Neural cell (in vitro differentiated cells): Measurements from ENCODE around the gene HOXA3.

Experiments
- EP300 ChIP-seq: fragments of 450-650 bp; conservative IDR thresholded peaks from 2 replicates; pipeline ENCODE4 v1.6.1; 2014; ENCODE audit warnings: antibody characterized with exemption, mild to moderate bottlenecking, moderate library complexity; ENCODE audit not compliant: poor library complexity, severe bottlenecking
- EZH2 ChIP-seq: fragments of 200-600, 300-800 bp; shearing (Covaris generic), sonication (generic); IDR thresholded peaks from 2 replicates; pipeline ENCODE4 v1.6.1; 2014; ENCODE audit warnings: antibody characterized with exemption, low read length, borderline replicate concordance, mild to moderate bottlenecking; ENCODE audit not compliant: insufficient read depth, poor library complexity, severe bottlenecking
- POLR2AphosphoS5 ChIP-seq: IDR thresholded peaks from 2 replicates; pipeline ENCODE4 v1.6.1; 2012
- RAD21 ChIP-seq: fragments of 450-650 bp; conservative IDR thresholded peaks from 2 replicates; pipeline ENCODE4 v1.6.1; 2014; ENCODE audit warnings: antibody characterized with exemption, mild to moderate bottlenecking, moderate library complexity
- TAF1 ChIP-seq: IDR thresholded peaks from 2 replicates; pipeline ENCODE4 v1.6.1; 2012; ENCODE audit warnings: low read depth
- TF ChIP-seq, protein P1 (sequence below): fragments of 450-650 bp; IDR thresholded peaks from 2 replicates; pipeline ENCODE4 v1.5.1; 2014; ENCODE audit warnings: antibody characterized with exemption, mild to moderate bottlenecking, moderate library complexity; ENCODE audit not compliant: poor library complexity, severe bottlenecking
- TF ChIP-seq, protein P2 (sequence below): IDR thresholded peaks from 2 replicates; pipeline ENCODE4 v1.6.1; 2012; ENCODE audit warnings: borderline replicate concordance

DNA sequence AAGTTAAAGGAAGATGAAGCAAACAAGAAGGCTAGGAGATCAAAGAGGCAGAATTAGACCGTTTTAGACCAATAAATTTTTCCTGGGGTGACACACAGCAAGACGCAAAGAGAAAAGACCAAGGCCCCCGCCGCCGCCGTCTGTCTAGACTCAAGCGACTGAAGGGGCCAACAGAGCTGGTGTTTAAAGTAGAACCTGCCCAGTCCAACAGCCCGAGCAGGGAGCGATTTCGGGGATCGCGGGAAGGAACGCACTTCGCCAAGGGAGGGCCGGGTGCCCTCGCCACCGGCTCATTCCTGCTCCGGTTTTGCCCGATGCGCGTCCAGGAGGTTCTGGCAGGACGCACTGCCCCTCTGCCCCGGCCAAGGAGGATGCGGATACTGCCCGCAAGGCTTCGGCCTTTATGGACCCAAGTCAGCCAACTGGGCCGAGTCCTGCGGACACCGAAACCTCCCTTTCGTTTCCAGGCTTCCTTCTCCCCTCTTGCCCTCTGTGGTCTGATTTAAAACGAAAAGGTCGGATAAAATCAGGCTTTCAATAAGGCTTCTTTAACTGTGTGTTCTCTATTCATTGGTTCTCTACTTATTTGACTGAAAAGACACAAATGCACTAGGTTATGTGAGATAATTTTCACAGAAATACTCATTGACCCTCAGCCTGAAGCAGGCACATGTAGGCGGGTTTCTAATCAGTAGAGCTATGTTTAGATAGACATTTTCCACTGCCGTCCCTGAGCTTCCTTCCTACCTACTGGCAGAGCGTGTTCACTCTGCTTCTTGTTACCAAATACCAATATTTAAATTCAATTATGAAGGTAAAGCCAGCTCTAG lies 6.3 kb upstream of the HOXA3 start:
- TF ChIP-seq EZH2 (no peak), TAF1 (no peak), RAD21 (no peak), EP300 (no peak), POLR2AphosphoS5 (peak; percentile 5)
- TF ChIP-seq, protein P1, sequence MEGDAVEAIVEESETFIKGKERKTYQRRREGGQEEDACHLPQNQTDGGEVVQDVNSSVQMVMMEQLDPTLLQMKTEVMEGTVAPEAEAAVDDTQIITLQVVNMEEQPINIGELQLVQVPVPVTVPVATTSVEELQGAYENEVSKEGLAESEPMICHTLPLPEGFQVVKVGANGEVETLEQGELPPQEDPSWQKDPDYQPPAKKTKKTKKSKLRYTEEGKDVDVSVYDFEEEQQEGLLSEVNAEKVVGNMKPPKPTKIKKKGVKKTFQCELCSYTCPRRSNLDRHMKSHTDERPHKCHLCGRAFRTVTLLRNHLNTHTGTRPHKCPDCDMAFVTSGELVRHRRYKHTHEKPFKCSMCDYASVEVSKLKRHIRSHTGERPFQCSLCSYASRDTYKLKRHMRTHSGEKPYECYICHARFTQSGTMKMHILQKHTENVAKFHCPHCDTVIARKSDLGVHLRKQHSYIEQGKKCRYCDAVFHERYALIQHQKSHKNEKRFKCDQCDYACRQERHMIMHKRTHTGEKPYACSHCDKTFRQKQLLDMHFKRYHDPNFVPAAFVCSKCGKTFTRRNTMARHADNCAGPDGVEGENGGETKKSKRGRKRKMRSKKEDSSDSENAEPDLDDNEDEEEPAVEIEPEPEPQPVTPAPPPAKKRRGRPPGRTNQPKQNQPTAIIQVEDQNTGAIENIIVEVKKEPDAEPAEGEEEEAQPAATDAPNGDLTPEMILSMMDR: no peak
- TF ChIP-seq, protein P2, sequence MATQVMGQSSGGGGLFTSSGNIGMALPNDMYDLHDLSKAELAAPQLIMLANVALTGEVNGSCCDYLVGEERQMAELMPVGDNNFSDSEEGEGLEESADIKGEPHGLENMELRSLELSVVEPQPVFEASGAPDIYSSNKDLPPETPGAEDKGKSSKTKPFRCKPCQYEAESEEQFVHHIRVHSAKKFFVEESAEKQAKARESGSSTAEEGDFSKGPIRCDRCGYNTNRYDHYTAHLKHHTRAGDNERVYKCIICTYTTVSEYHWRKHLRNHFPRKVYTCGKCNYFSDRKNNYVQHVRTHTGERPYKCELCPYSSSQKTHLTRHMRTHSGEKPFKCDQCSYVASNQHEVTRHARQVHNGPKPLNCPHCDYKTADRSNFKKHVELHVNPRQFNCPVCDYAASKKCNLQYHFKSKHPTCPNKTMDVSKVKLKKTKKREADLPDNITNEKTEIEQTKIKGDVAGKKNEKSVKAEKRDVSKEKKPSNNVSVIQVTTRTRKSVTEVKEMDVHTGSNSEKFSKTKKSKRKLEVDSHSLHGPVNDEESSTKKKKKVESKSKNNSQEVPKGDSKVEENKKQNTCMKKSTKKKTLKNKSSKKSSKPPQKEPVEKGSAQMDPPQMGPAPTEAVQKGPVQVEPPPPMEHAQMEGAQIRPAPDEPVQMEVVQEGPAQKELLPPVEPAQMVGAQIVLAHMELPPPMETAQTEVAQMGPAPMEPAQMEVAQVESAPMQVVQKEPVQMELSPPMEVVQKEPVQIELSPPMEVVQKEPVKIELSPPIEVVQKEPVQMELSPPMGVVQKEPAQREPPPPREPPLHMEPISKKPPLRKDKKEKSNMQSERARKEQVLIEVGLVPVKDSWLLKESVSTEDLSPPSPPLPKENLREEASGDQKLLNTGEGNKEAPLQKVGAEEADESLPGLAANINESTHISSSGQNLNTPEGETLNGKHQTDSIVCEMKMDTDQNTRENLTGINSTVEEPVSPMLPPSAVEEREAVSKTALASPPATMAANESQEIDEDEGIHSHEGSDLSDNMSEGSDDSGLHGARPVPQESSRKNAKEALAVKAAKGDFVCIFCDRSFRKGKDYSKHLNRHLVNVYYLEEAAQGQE: no peak
